ENCODE measurements around the gene KLHL3. TPM values are rescaled to one million over a fixed set of nuclear protein-coding genes. Genes with fewer than 3 reads are reported as not detected.

Gene KLHL3
- total RNA-seq, 2 experiments from 2014 or later: 9.2 to 12.2 TPM

- ATAC-seq: no peak
- no peak for TF ChIP-seq CTCF (IDR thresholded peaks at IDR 0.05)
- Mint-ChIP-seq H3K36me3 (ENCODE audit: low read depth) (peaks cover 1% of the 10 kb centered on the region), H3K9me3 (no peaks in the 10 kb centered on the region), H3K27me3 (no peaks in the 10 kb centered on the region), H3K27ac (no peak overlapping the region), H3K4me3 (no peak overlapping the region), H3K4me1 (ENCODE audit: low read depth) (no peaks in the 10 kb centered on the region)
- ChIA-PET POLR2A (interaction anchor here (0.6 kb wide), 1 partner anchor 12 kb away, joined by 3 read pairs; no protein-coding TSS in a partner anchor), CTCF (interaction anchor here (1.0 to 2.0 kb wide), 6 partner anchors 8 to 123 kb away, joined by 3 to 9 read pairs (median 4); no protein-coding TSS in a partner anchor)
- intact Hi-C loops (cut with micrococcal nuclease): no loop called here
- no peak for DNase-seq
Observed at GRCh38 chr5:137619191-137619870, 116.6 kb downstream of the KLHL3 start.

GRCh38 chr5:137618476-137618875, 117.4 kb downstream of the KLHL3 start:
- ChIA-PET POLR2A (interaction anchor here (0.6 kb wide), 1 partner anchor 11 kb away, joined by 3 read pairs; no protein-coding TSS in a partner anchor), CTCF (interaction anchor here (1.5 to 2.0 kb wide), 3 partner anchors 9 to 124 kb away, joined by 4 to 9 read pairs (median 6); no protein-coding TSS in a partner anchor)
- Mint-ChIP-seq H3K27me3 (no peaks in the 10 kb centered on the region), H3K4me3 (no peak overlapping the region), H3K27ac (no peak overlapping the region), H3K36me3 (ENCODE audit: low read depth) (peaks cover 1% of the 10 kb centered on the region), H3K9me3 (no peaks in the 10 kb centered on the region), H3K4me1 (ENCODE audit: low read depth) (peaks cover 4% of the 10 kb centered on the region)
- intact Hi-C loops (cut with micrococcal nuclease): no loop called here
- no peak for ATAC-seq
- no peak for TF ChIP-seq CTCF (IDR thresholded peaks at IDR 0.05)
- DNase-seq: no peak

GRCh38 chr5:137617528-137618205, 118.2 kb downstream of the KLHL3 start:
- no peak overlapping the region for H3K27ac Mint-ChIP-seq

GRCh38 chr5:137616046-137616445, 119.8 kb downstream of the KLHL3 start:
- intact Hi-C loops (cut with micrococcal nuclease): no loop called here
- peaks cover 7% of the 10 kb centered on the region for H3K4me1 Mint-ChIP-seq (ENCODE audit: low read depth)

More at GRCh38 chr5:137617528-137618205, 118.2 kb downstream of the KLHL3 start:
- TF ChIP-seq CTCF (IDR thresholded peaks at IDR 0.05): no peak
- ATAC-seq (no peak), DNase-seq (no peak)
- no peak overlapping the region for H3K4me3 Mint-ChIP-seq
- ChIA-PET CTCF (interaction anchor here (1.2 to 2.0 kb wide), 3 partner anchors 12 to 125 kb away, joined by 3 to 9 read pairs (median 6); no protein-coding TSS in a partner anchor), POLR2A (interaction anchor here (0.5 to 0.8 kb wide), 3 partner anchors 38 to 321 kb away, joined by 3 read pairs; no protein-coding TSS in a partner anchor)
- no peaks in the 10 kb centered on the region for H3K9me3 Mint-ChIP-seq
- H3K36me3 Mint-ChIP-seq (ENCODE audit: low read depth): peaks cover 1% of the 10 kb centered on the region
- H3K4me1 Mint-ChIP-seq (ENCODE audit: low read depth): peaks cover 7% of the 10 kb centered on the region
- intact Hi-C loops (cut with micrococcal nuclease): no loop called here
- no peaks in the 10 kb centered on the region for H3K27me3 Mint-ChIP-seq

More at GRCh38 chr5:137616046-137616445, 119.8 kb downstream of the KLHL3 start:
- Mint-ChIP-seq H3K27me3 (no peaks in the 10 kb centered on the region), H3K27ac (no peak overlapping the region), H3K36me3 (ENCODE audit: low read depth) (no peaks in the 10 kb centered on the region), H3K4me3 (no peak overlapping the region), H3K9me3 (no peaks in the 10 kb centered on the region)
- no peak for ATAC-seq
- DNase-seq: no peak
- no peak for TF ChIP-seq CTCF (IDR thresholded peaks at IDR 0.05)
- ChIA-PET CTCF (interaction anchor here (0.8 kb wide), 1 partner anchor 127 kb away, joined by 3 read pairs; no protein-coding TSS in a partner anchor), POLR2A (no interaction called here)

All from activated CD8-positive, alpha-beta T cell treated with anti-CD3 and anti-CD28 coated beads for 36 hours (primary cell).